HUES48 (cell line): ENCODE results near the gene MCRS1.
"Not testable (repeated sequence)": the region's sequence is repeated elsewhere in the genome, so short reads cannot be mapped to it uniquely, and the experiment has no call there.

Source experiments
- H3K27ac ChIP-seq: one replicate; pipeline ENCODE4 v1.7.0; 2013; ENCODE audit warnings: low read depth, low read length, inconsistent platforms
- H3K27me3 ChIP-seq: 2 replicates; pipeline ENCODE4 v1.6.1; 2013; ENCODE audit warnings: mild to moderate bottlenecking, low read length; ENCODE audit not compliant: control insufficient read depth, insufficient read depth
- H3K36me3 ChIP-seq: 2 replicates; pipeline ENCODE4 v1.6.1; 2013; ENCODE audit warnings: low read length; ENCODE audit not compliant: control insufficient read depth, insufficient read depth
- H3K4me1 ChIP-seq: 2 replicates; pipeline ENCODE4 v1.6.1; 2013; ENCODE audit warnings: mild to moderate bottlenecking, low read length; ENCODE audit not compliant: control insufficient read depth, insufficient read depth
- H3K4me3 ChIP-seq: 2 replicates; pipeline ENCODE4 v1.5.1; 2013; ENCODE audit warnings: mild to moderate bottlenecking, low read depth, low read length
- H3K9ac ChIP-seq: 2 replicates; pipeline ENCODE4 v1.6.1; 2013; ENCODE audit warnings: mild to moderate bottlenecking, low read depth, low read length, moderate library complexity
- H3K9me3 ChIP-seq: 2 replicates; pipeline ENCODE4 v1.6.1; 2013; ENCODE audit warnings: low read length; ENCODE audit not compliant: control insufficient read depth, insufficient read depth

Gene MCRS1

DNA sequence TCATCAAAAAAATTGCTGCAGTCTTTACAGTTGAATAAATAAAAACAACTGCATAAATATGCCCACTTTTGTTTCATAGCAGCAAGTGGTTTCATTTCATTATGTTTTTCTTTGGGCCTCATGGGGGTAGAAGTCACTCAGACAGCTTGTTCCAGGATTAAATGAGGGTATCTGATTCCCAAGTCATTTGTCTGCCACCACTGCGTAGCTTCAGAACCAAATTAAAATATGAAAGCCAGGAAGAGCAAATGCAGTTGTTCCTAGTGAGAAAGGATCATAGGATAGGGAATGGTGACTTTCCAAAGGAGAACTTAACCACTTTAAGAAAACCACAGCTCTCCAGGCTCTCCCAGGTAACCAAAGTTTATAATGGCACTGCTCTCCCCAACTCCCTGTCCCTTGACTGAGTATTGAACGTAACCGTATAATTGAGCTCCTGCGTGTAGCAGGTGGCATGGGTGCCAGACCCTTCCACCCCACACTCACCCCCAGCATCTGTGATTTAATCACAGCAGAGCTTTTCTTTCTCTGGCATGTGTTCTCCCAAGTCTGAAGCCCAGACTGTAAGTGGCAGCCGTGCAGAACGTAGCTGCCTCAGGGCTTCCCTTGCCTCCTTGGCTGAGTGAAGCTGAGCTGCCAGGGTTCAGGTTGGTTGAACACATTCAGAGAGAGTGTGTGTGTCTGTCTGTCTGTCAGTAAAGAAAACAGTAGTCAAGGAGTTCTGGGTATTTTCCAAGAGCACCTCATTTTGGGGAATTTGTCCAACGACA lies 40.4 kb downstream of the MCRS1 start:
- Histone ChIP-seq H3K36me3 (peaks cover 34% of the 10 kb centered on the region), H3K9ac (no peak overlapping the region), H3K27ac (no peak overlapping the region), H3K27me3 (no peaks in the 10 kb centered on the region), H3K4me3 (no peak overlapping the region), H3K9me3 (no peaks in the 10 kb centered on the region), H3K4me1 (peaks cover 9% of the 10 kb centered on the region; the same call in 1 of the 2 replicates)

DNA sequence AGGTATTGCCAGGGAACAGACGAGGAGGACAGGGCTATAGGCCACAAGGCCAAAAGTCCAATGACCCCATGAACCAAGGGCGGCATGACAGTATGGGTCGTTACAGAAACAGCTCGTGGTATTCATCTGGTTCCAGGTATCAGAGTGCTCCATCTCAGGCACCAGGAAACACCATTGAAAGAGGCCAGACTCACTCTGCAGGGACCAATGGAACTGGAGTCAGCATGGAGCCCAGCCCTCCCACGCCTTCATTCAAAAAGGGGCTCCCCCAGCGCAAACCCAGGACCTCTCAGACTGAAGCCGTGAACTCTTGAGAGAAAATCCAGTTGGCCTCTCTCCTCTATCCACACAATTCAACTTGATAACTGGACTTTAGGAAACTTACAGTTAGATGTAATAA lies 42.0 kb downstream of the MCRS1 start:
- no peaks in the 10 kb centered on the region for H3K9me3 ChIP-seq
- no peak overlapping the region for H3K4me3 ChIP-seq
- H3K4me1 ChIP-seq: peaks cover 9% of the 10 kb centered on the region; the same call in 1 of the 2 replicates
- no peak overlapping the region for H3K27ac ChIP-seq
- H3K36me3 ChIP-seq: peaks cover 39% of the 10 kb centered on the region
- H3K27me3 ChIP-seq: no peaks in the 10 kb centered on the region
- H3K9ac ChIP-seq: no peak overlapping the region

GRCh38 chr12:49524660-49525324 lies 43.1 kb downstream of the MCRS1 start:
- peaks cover 39% of the 10 kb centered on the region for H3K36me3 ChIP-seq
- H3K27me3 ChIP-seq: no peaks in the 10 kb centered on the region
- no peak overlapping the region for H3K9ac ChIP-seq
- H3K27ac ChIP-seq: no peak overlapping the region
- no peaks in the 10 kb centered on the region for H3K9me3 ChIP-seq
- peaks cover 9% of the 10 kb centered on the region; the same call in 1 of the 2 replicates for H3K4me1 ChIP-seq
- H3K4me3 ChIP-seq: no peak overlapping the region

DNA sequence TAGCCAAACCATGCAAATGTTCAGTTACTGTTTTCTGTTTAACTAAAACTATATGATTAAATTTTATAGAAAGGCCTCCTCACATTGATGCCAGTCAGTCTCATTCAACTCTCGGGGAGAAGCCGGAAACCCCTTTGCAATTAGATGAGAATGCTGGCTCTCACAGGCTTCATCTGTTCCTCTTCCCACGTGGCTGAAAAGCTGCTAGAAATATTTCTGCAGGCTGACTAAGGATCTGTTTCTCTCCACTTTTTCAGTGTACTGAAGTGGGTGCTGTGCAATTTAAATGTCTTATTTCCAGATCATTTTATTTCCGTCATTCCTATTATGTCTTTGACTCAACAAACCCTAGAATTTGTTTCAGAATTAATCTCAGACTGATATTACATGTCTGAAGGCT lies 46.6 kb downstream of the MCRS1 start:
- Histone ChIP-seq H3K4me1 (no peaks in the 10 kb centered on the region), H3K4me3 (no peak overlapping the region), H3K9me3 (no peaks in the 10 kb centered on the region), H3K27me3 (no peaks in the 10 kb centered on the region), H3K9ac (no peak overlapping the region), H3K36me3 (peaks cover 38% of the 10 kb centered on the region), H3K27ac (no peak overlapping the region)

DNA sequence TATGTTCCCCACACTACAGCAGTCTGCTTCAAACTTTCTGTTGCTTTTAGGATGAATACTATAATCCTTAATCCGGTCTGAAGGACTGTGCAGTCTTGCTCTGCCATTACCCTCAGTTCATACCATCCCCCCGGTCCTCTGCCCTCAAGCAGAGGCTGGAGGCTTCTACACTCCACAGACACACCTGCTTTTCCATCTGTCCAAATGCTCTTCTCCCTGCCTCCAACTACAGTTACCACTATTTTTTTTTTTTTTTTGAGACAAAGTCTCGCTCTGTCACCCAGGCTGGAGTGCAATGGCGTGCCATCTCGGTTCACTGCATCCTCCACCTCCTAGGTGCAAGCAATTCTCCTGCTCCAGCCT lies 48.4 kb downstream of the MCRS1 start:
- H3K36me3 ChIP-seq: peaks cover 19% of the 10 kb centered on the region
- no peak overlapping the region for H3K4me3 ChIP-seq
- no peaks in the 10 kb centered on the region for H3K27me3 ChIP-seq
- H3K4me1 ChIP-seq: no peaks in the 10 kb centered on the region
- no peaks in the 10 kb centered on the region for H3K9me3 ChIP-seq
- H3K9ac ChIP-seq: no peak overlapping the region
- H3K27ac ChIP-seq: no peak overlapping the region

GRCh38 chr12:49518914-49519573 lies 48.9 kb downstream of the MCRS1 start:
- Histone ChIP-seq H3K9me3 (no peaks in the 10 kb centered on the region), H3K4me3 (no peak overlapping the region), H3K27ac (no peak overlapping the region), H3K9ac (no peak overlapping the region), H3K4me1 (no peaks in the 10 kb centered on the region), H3K36me3 (peaks cover 16% of the 10 kb centered on the region), H3K27me3 (no peaks in the 10 kb centered on the region)

DNA sequence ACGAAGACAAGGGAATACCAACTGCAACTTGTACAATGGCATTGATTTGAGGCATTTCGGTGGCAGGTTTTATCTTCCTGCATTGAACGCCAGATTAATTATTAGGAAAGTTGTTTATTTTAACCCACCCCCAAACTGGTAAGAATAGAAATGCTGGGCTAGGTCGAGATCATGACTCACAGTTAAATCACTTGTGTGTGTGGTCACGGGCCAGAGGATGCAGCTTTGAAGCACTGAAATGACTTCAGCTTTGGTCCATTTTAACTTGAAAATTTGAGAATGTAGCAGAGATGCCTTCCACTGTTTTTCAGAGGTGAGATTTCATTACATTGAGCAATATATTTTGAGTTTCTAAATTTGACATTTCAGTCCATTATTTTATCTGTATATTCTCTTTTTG lies 52.7 kb downstream of the MCRS1 start:
- Histone ChIP-seq H3K36me3 (peaks cover 6% of the 10 kb centered on the region), H3K27ac (no peak overlapping the region), H3K9ac (no peak overlapping the region), H3K9me3 (no peaks in the 10 kb centered on the region), H3K4me3 (no peak overlapping the region), H3K4me1 (no peaks in the 10 kb centered on the region), H3K27me3 (no peaks in the 10 kb centered on the region)

- Histone ChIP-seq H3K27ac (no peak overlapping the region), H3K4me1 (no peaks in the 10 kb centered on the region), H3K36me3 (no peaks in the 10 kb centered on the region)
Measured at GRCh38 chr12:49512546-49512945, 55.4 kb downstream of the MCRS1 start.

GRCh38 chr12:49511410-49511809 lies 56.5 kb downstream of the MCRS1 start:
- no peaks in the 10 kb centered on the region for H3K4me1 ChIP-seq
- H3K27ac ChIP-seq: no peak overlapping the region
- H3K9me3 ChIP-seq: no peaks in the 10 kb centered on the region
- no peak overlapping the region for H3K9ac ChIP-seq
- H3K27me3 ChIP-seq: no peaks in the 10 kb centered on the region
- H3K4me3 ChIP-seq: no peak overlapping the region
- H3K36me3 ChIP-seq: 0 out of 2 replicates have a peak, but pooled peaks cover 1% of the 10 kb centered on the region

More at GRCh38 chr12:49512546-49512945, 55.4 kb downstream of the MCRS1 start:
- no peaks in the 10 kb centered on the region for H3K9me3 ChIP-seq
- H3K4me3 ChIP-seq: no peak overlapping the region
- no peaks in the 10 kb centered on the region for H3K27me3 ChIP-seq
- H3K9ac ChIP-seq: no peak overlapping the region

- H3K27me3 ChIP-seq, H3K27ac ChIP-seq, H3K9ac ChIP-seq, H3K9me3 ChIP-seq, H3K4me3 ChIP-seq, H3K4me1 ChIP-seq, H3K36me3 ChIP-seq: not testable (repeated sequence)
Measured at GRCh38 chr12:49509681-49510080, 58.3 kb downstream of the MCRS1 start.
